HepG2 (cell line): ENCODE measurements around the gene ARL3. TPM values are rescaled to one million over a fixed set of nuclear protein-coding genes. Genes with fewer than 3 reads are reported as not detected.
A peak's percentile ranks its signal among the peaks of the same experiment; 100 is the strongest.

Source experiments
- HNRNPH1 ChIP-seq: fragments of 200-400 bp; formaldehyde crosslinking; optimal IDR thresholded peaks from 2 replicates; pipeline ENCODE3; 2017; ENCODE audit warnings: mild to moderate bottlenecking, low read depth, low read length
- HNRNPL ChIP-seq: fragments of 200-400 bp; formaldehyde crosslinking; IDR thresholded peaks from 2 replicates; pipeline ENCODE4 v1.6.1; 2017; ENCODE audit warnings: mild to moderate bottlenecking, low read depth, low read length
- MXD4 ChIP-seq: IDR thresholded peaks from 2 replicates; pipeline ENCODE4 v1.6.1; 2016; ENCODE audit warnings: mild to moderate bottlenecking, missing biosample characterization, missing genetic modification reagents
- PITX1 ChIP-seq: sonication (generic); formaldehyde crosslinking; IDR thresholded peaks from 2 replicates; pipeline ENCODE4 v1.5.1; 2020; ENCODE audit warnings: mild to moderate bottlenecking, missing genetic modification reagents
- SP2 ChIP-seq: sonication (generic); formaldehyde crosslinking; IDR thresholded peaks from 2 replicates; pipeline ENCODE4 v1.5.1; 2020; ENCODE audit warnings: mild to moderate bottlenecking, missing genetic modification reagents
- ZBTB7A ChIP-seq: sonication (generic); formaldehyde crosslinking; IDR thresholded peaks from 2 replicates; pipeline ENCODE4 v1.8.0; 2022; ENCODE audit warnings: mild to moderate bottlenecking, missing genetic modification reagents
- ZNF205 ChIP-seq: IDR thresholded peaks from 2 replicates; pipeline ENCODE4 v1.6.1; 2018; ENCODE audit warnings: missing biosample characterization, missing genetic modification reagents
- ZNF263 ChIP-seq: sonication (generic); formaldehyde crosslinking; IDR thresholded peaks from 2 replicates; pipeline ENCODE4 v1.4.0; 2020; ENCODE audit warnings: missing genetic modification reagents
- ZNF546 ChIP-seq: sonication (generic); formaldehyde crosslinking; conservative IDR thresholded peaks from 2 replicates; pipeline ENCODE4 v1.8.1; 2023; ENCODE audit warnings: mild to moderate bottlenecking, missing genetic modification reagents
- ZNF589 ChIP-seq: sonication (generic); formaldehyde crosslinking; conservative IDR thresholded peaks from 2 replicates; pipeline ENCODE4 v1.8.0; 2022; ENCODE audit warnings: mild to moderate bottlenecking, moderate library complexity, missing genetic modification reagents
- ZNF660 ChIP-seq: sonication (generic); formaldehyde crosslinking; IDR thresholded peaks from 2 replicates; pipeline ENCODE4 v1.5.1; 2020; ENCODE audit warnings: mild to moderate bottlenecking, low read depth, missing genetic modification reagents, borderline replicate concordance
- ZNF772 ChIP-seq: sonication (generic); formaldehyde crosslinking; IDR thresholded peaks from 2 replicates; pipeline ENCODE4 v1.5.0; 2020; ENCODE audit warnings: mild to moderate bottlenecking, missing genetic modification reagents
- ZNF816 ChIP-seq: sonication (generic); formaldehyde crosslinking; IDR thresholded peaks from 2 replicates; pipeline ENCODE4 v1.8.0; 2022; ENCODE audit warnings: missing genetic modification reagents, mild to moderate bottlenecking, borderline replicate concordance
- ZNF839 ChIP-seq: sonication (generic); formaldehyde crosslinking; IDR thresholded peaks from 2 replicates; pipeline ENCODE4 v1.4.0; 2020; ENCODE audit warnings: missing genetic modification reagents, mild to moderate bottlenecking, borderline replicate concordance
- ZNF891 ChIP-seq: sonication (generic); formaldehyde crosslinking; IDR thresholded peaks from 2 replicates; pipeline ENCODE4 v1.5.0; 2020; ENCODE audit warnings: mild to moderate bottlenecking, missing genetic modification reagents
- polyA plus RNA-seq, 8 experiments: library from polyadenylated mRNA; depleted of rRNA in 3 of 8; stranded (reverse) in 7 of 8; unstranded in 1 of 8; fragments of >200 nt; fragmentation: Illumina TruSeq in 4 of 8; extraction: Trizol in 4 of 8; gene quantifications; 2 replicates each; pipeline versions ENCODE4 v1.2.1 to v1.2.3, GENCODE V29; 2011 to 2016; ENCODE audit warnings: low read depth in 4 of 8, missing spikeins in 1 of 8, mixed read lengths in 1 of 8; ENCODE audit not compliant: insufficient read depth in 1 of 8
- total RNA-seq, 5 experiments: library from RNA; depleted of rRNA; stranded (reverse); fragments of >200 nt; fragmentation: Illumina TruSeq; extraction: Trizol; gene quantifications; 2 replicates each; pipeline ENCODE4 v1.2.3, GENCODE V29; 2016; ENCODE audit warnings: low read depth in 1 of 5
- TF ChIP-seq, protein P1 (sequence below): sonication (generic); formaldehyde crosslinking; IDR thresholded peaks from 2 replicates; pipeline ENCODE4 v1.5.1; 2020; ENCODE audit warnings: missing genetic modification reagents, mild to moderate bottlenecking, borderline replicate concordance
- TF ChIP-seq, protein P2 (sequence below), 2 experiments: sonication (generic) in 1 of 2; formaldehyde crosslinking in 1 of 2; IDR thresholded peaks; 2 replicates each; pipeline versions ENCODE4 v1.5.1 to v1.6.1; 2011 to 2020; ENCODE audit warnings: borderline replicate concordance in 1 of 2, low read depth in 1 of 2, low read length in 1 of 2, mild to moderate bottlenecking in 1 of 2, missing genetic modification reagents in 1 of 2, moderate library complexity in 1 of 2
- TF ChIP-seq, protein P3 (sequence below): sonication (generic); formaldehyde crosslinking; IDR thresholded peaks from 2 replicates; pipeline ENCODE4 v1.4.0; 2020; ENCODE audit warnings: missing genetic modification reagents
- TF ChIP-seq, protein P4 (sequence below): sonication (generic); formaldehyde crosslinking; IDR thresholded peaks from 2 replicates; pipeline ENCODE4 v1.4.0; 2020; ENCODE audit warnings: missing genetic modification reagents

Gene ARL3
- total and polyA plus RNA-seq, 2 of the 13 experiments (the other 11 are each of a cell fraction or from before 2014, with no cell fraction given) = 5.2 to 6.6 TPM

DNA sequence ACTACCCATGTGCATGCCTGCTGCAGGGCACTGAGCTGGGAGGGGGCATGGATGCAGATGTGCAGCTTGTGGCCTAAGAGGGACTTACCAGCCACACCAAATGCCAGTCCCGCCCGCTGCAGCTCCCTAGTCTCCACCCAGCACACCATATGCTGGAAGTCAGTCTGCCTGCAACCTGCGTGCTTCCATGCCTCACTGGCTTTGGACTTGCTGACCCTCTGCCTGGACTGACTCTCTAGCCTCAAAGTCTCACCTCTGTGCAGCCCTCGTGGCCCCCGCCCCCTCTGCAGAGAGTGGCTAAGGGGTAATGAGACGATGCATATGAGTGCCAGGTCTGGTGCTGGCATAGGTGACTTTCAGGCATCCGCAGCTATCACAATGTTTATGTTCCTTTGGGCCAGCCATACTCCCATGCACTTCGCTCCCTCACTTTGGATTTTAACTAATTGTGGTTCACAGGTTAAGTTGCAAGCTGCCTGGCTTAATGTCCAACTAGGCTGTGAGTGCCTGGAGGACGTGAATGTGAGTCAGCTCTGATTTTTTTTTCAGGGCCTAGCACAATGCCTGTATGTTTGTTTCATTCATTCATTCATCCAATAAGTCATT lies 48.2 kb downstream of the ARL3 start (continued):
- TF ChIP-seq ZNF263 (CRISPR knock-in tag) = no peak
- TF ChIP-seq ZNF839 (CRISPR knock-in tag) = no peak
- no peak for TF ChIP-seq SP2
- TF ChIP-seq ZBTB7A = no peak
- peak; percentile 66 for TF ChIP-seq PITX1 (CRISPR knock-in tag)
- TF ChIP-seq, protein P1, sequence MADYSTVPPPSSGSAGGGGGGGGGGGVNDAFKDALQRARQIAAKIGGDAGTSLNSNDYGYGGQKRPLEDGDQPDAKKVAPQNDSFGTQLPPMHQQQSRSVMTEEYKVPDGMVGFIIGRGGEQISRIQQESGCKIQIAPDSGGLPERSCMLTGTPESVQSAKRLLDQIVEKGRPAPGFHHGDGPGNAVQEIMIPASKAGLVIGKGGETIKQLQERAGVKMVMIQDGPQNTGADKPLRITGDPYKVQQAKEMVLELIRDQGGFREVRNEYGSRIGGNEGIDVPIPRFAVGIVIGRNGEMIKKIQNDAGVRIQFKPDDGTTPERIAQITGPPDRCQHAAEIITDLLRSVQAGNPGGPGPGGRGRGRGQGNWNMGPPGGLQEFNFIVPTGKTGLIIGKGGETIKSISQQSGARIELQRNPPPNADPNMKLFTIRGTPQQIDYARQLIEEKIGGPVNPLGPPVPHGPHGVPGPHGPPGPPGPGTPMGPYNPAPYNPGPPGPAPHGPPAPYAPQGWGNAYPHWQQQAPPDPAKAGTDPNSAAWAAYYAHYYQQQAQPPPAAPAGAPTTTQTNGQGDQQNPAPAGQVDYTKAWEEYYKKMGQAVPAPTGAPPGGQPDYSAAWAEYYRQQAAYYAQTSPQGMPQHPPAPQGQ (CRISPR knock-in tag) = no peak
- TF ChIP-seq ZNF891 = no peak
- 0 out of 2 replicates have a peak, but pooled peaks have one; percentile 52 for TF ChIP-seq ZNF589 (CRISPR knock-in tag)
- 0 out of 2 replicates have a peak, but pooled peaks have one; percentile 69 for TF ChIP-seq HNRNPL
- TF ChIP-seq, protein P2, sequence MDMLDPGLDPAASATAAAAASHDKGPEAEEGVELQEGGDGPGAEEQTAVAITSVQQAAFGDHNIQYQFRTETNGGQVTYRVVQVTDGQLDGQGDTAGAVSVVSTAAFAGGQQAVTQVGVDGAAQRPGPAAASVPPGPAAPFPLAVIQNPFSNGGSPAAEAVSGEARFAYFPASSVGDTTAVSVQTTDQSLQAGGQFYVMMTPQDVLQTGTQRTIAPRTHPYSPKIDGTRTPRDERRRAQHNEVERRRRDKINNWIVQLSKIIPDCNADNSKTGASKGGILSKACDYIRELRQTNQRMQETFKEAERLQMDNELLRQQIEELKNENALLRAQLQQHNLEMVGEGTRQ (IDR thresholded peaks at IDR 0.05; ENCODE audit: low read depth, low read length) = no peak
- TF ChIP-seq, protein P2 (CRISPR knock-in tag; IDR thresholded peaks at IDR 0.05; ENCODE audit: borderline replicate concordance) = no peak
- TF ChIP-seq ZNF205 (CRISPR knock-in tag) = no peak
- TF ChIP-seq ZNF546 (CRISPR knock-in tag) = no peak
- TF ChIP-seq ZNF816 = no peak
- no peak for TF ChIP-seq ZNF772 (CRISPR knock-in tag)
- no peak for TF ChIP-seq ZNF660 (CRISPR knock-in tag)
- no peak for TF ChIP-seq HNRNPH1
- TF ChIP-seq, protein P3, sequence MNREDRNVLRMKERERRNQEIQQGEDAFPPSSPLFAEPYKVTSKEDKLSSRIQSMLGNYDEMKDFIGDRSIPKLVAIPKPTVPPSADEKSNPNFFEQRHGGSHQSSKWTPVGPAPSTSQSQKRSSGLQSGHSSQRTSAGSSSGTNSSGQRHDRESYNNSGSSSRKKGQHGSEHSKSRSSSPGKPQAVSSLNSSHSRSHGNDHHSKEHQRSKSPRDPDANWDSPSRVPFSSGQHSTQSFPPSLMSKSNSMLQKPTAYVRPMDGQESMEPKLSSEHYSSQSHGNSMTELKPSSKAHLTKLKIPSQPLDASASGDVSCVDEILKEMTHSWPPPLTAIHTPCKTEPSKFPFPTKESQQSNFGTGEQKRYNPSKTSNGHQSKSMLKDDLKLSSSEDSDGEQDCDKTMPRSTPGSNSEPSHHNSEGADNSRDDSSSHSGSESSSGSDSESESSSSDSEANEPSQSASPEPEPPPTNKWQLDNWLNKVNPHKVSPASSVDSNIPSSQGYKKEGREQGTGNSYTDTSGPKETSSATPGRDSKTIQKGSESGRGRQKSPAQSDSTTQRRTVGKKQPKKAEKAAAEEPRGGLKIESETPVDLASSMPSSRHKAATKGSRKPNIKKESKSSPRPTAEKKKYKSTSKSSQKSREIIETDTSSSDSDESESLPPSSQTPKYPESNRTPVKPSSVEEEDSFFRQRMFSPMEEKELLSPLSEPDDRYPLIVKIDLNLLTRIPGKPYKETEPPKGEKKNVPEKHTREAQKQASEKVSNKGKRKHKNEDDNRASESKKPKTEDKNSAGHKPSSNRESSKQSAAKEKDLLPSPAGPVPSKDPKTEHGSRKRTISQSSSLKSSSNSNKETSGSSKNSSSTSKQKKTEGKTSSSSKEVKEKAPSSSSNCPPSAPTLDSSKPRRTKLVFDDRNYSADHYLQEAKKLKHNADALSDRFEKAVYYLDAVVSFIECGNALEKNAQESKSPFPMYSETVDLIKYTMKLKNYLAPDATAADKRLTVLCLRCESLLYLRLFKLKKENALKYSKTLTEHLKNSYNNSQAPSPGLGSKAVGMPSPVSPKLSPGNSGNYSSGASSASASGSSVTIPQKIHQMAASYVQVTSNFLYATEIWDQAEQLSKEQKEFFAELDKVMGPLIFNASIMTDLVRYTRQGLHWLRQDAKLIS (CRISPR knock-in tag) = no peak
- TF ChIP-seq MXD4 (CRISPR knock-in tag) = 0 out of 2 replicates have a peak, but pooled peaks have one; percentile 32
- TF ChIP-seq, protein P4, sequence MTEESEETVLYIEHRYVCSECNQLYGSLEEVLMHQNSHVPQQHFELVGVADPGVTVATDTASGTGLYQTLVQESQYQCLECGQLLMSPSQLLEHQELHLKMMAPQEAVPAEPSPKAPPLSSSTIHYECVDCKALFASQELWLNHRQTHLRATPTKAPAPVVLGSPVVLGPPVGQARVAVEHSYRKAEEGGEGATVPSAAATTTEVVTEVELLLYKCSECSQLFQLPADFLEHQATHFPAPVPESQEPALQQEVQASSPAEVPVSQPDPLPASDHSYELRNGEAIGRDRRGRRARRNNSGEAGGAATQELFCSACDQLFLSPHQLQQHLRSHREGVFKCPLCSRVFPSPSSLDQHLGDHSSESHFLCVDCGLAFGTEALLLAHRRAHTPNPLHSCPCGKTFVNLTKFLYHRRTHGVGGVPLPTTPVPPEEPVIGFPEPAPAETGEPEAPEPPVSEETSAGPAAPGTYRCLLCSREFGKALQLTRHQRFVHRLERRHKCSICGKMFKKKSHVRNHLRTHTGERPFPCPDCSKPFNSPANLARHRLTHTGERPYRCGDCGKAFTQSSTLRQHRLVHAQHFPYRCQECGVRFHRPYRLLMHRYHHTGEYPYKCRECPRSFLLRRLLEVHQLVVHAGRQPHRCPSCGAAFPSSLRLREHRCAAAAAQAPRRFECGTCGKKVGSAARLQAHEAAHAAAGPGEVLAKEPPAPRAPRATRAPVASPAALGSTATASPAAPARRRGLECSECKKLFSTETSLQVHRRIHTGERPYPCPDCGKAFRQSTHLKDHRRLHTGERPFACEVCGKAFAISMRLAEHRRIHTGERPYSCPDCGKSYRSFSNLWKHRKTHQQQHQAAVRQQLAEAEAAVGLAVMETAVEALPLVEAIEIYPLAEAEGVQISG (CRISPR knock-in tag) = peak; percentile 83
